Thymus (tissue), 11 donors: ENCODE measurements around the gene CCDC57. TPM values are rescaled to one million over a fixed set of nuclear protein-coding genes. Genes with fewer than 3 reads are reported as not detected.

ENCODE experiments used
- DNase-seq, 9 donors: peaks; one replicate each; pipeline ENCODE4 v3.0.0-alpha.2; 2013; ENCODE audit warnings: low spot score in 9 of 9, low read depth in 6 of 9, missing footprints in 1 of 9
- H3K27ac ChIP-seq, 2 donors: one replicate each; pipeline ENCODE4 v1.5.1; 2013; ENCODE audit warnings: control low read depth in 1 of 2, low read depth in 1 of 2, low read length in 1 of 2, mild to moderate bottlenecking in 1 of 2, moderate library complexity in 1 of 2
- H3K27me3 ChIP-seq, 2 donors: one replicate each; pipeline ENCODE4 v1.5.1; 2013; ENCODE audit warnings: low read length in 1 of 2; ENCODE audit not compliant: control insufficient read depth in 2 of 2, insufficient read depth in 1 of 2
- H3K36me3 ChIP-seq, 2 donors: one replicate each; pipeline ENCODE4 v1.5.1; 2013; ENCODE audit warnings: low read length in 1 of 2, mild to moderate bottlenecking in 1 of 2, moderate library complexity in 1 of 2; ENCODE audit not compliant: control insufficient read depth in 2 of 2, insufficient read depth in 2 of 2
- H3K4me1 ChIP-seq, 2 donors: one replicate each; pipeline ENCODE4 v1.5.1; 2013; ENCODE audit warnings: low read length in 2 of 2; ENCODE audit not compliant: control insufficient read depth in 2 of 2, insufficient read depth in 2 of 2
- H3K4me3 ChIP-seq, 2 donors: one replicate each; pipeline ENCODE4 v1.5.1; 2013; ENCODE audit warnings: low read length in 2 of 2, control low read depth in 1 of 2, mild to moderate bottlenecking in 1 of 2
- H3K9me3 ChIP-seq, 2 donors: one replicate each; pipeline ENCODE4 v1.5.1; 2013; ENCODE audit warnings: low read length in 1 of 2, mild to moderate bottlenecking in 1 of 2; ENCODE audit not compliant: control insufficient read depth in 2 of 2, insufficient read depth in 1 of 2
- WGBS: extraction: QIAGEN DNeasy Blood & Tissue Kit; methylation state at CpG from one replicate; pipeline ENCODE4 v1.1.7; 2013; 5-methylcytosine and 5-hydroxymethylcytosine counted together
- polyA plus RNA-seq: library from polyadenylated mRNA; stranded (reverse); fragments of 200-250 nt; gene quantifications from one replicate; pipeline ENCODE4 v1.2.3, GENCODE V29; 2013
- total RNA-seq: library from RNA; stranded (reverse); fragments of 120-200 nt; gene quantifications from one replicate; pipeline ENCODE4 v1.2.4, GENCODE V29; 2013
- donor health status: healthy.

CCDC57 gene
- total and polyA plus RNA-seq, 2 donors: 39.3 to 122 TPM

GRCh38 chr17:82063424-82064415 is 148.9 kb downstream of the CCDC57 start:
- WGBS: 91% methylated on average over 20 of the region's 20 CpGs
- H3K36me3 ChIP-seq: peaks cover 46 to 53% of the 10 kb centered on the region in 2 donors
- peaks cover 17% of the 10 kb centered on the region in 2 donors for H3K4me1 ChIP-seq
- no peaks in the 10 kb centered on the region for H3K27me3 ChIP-seq
- no peak for DNase-seq
- H3K27ac ChIP-seq: no peak overlapping the region
- no peak overlapping the region for H3K4me3 ChIP-seq
- peaks cover 0 to 4% of the 10 kb centered on the region in 2 donors for H3K9me3 ChIP-seq

GRCh38 chr17:82062984-82063368 is 149.7 kb downstream of the CCDC57 start:
- H3K4me3 ChIP-seq: no peak overlapping the region
- H3K36me3 ChIP-seq: peaks cover 53 to 61% of the 10 kb centered on the region in 2 donors
- H3K27ac ChIP-seq: no peak overlapping the region
- peaks cover 17% of the 10 kb centered on the region in 2 donors for H3K4me1 ChIP-seq
- peaks cover 0 to 4% of the 10 kb centered on the region in 2 donors for H3K9me3 ChIP-seq
- DNase-seq: no peak
- WGBS: 99% methylated on average over 9 of the region's 9 CpGs
- H3K27me3 ChIP-seq: no peaks in the 10 kb centered on the region

- no peak overlapping the region for H3K27ac ChIP-seq
- H3K4me1 ChIP-seq: peaks cover 17% of the 10 kb centered on the region in 2 donors
- peaks cover 60 to 67% of the 10 kb centered on the region in 2 donors for H3K36me3 ChIP-seq
- no peak overlapping the region for H3K4me3 ChIP-seq
- WGBS: 96% methylated on average over 24 of the region's 24 CpGs
- H3K27me3 ChIP-seq: no peaks in the 10 kb centered on the region
- DNase-seq: no peak
- H3K9me3 ChIP-seq: peaks cover 0 to 4% of the 10 kb centered on the region in 2 donors
These were observed 150.3 kb downstream of the CCDC57 start for GRCh38 chr17:82062076-82062983.

GRCh38 chr17:82061047-82061925 is 151.4 kb downstream of the CCDC57 start:
- Histone ChIP-seq H3K27ac (no peak overlapping the region), H3K27me3 (no peaks in the 10 kb centered on the region), H3K9me3 (peaks cover 0 to 4% of the 10 kb centered on the region in 2 donors), H3K4me3 (no peak overlapping the region), H3K36me3 (peaks cover 70 to 76% of the 10 kb centered on the region in 2 donors), H3K4me1 (peaks cover 14% of the 10 kb centered on the region in 2 donors)
- DNase-seq: no peak
- 98% methylated on average over 34 of the region's 34 CpGs for WGBS

GRCh38 chr17:82060614-82061013 is 152.0 kb downstream of the CCDC57 start:
- no peak for DNase-seq
- Histone ChIP-seq H3K36me3 (peaks cover 77 to 83% of the 10 kb centered on the region in 2 donors), H3K4me1 (peaks cover 9% of the 10 kb centered on the region in 2 donors), H3K4me3 (no peak overlapping the region), H3K9me3 (no peaks in the 10 kb centered on the region), H3K27ac (no peak overlapping the region), H3K27me3 (no peaks in the 10 kb centered on the region)
- WGBS: 92% methylated on average over 14 of the region's 14 CpGs

- Histone ChIP-seq H3K27ac (no peak overlapping the region), H3K36me3 (peaks cover 83 to 89% of the 10 kb centered on the region in 2 donors), H3K9me3 (no peaks in the 10 kb centered on the region), H3K27me3 (no peaks in the 10 kb centered on the region), H3K4me3 (no peak overlapping the region), H3K4me1 (peaks cover 7 to 9% of the 10 kb centered on the region in 2 donors)
- WGBS: 97% methylated on average over 16 of the region's 16 CpGs
- no peak for DNase-seq
These were observed 152.7 kb downstream of the CCDC57 start for GRCh38 chr17:82060001-82060380.

GRCh38 chr17:82059272-82060000 is 153.2 kb downstream of the CCDC57 start:
- Histone ChIP-seq H3K4me1 (peaks cover 2 to 3% of the 10 kb centered on the region in 2 donors), H3K36me3 (peaks cover 88 to 95% of the 10 kb centered on the region in 2 donors), H3K9me3 (no peaks in the 10 kb centered on the region), H3K27ac (no peak overlapping the region), H3K27me3 (no peaks in the 10 kb centered on the region), H3K4me3 (no peak overlapping the region)
- 96% methylated on average over 19 of the region's 19 CpGs for WGBS
- no peak for DNase-seq

GRCh38 chr17:82058855-82059249 is 153.8 kb downstream of the CCDC57 start:
- no peak for DNase-seq

More at GRCh38 chr17:82058855-82059249, 153.8 kb downstream of the CCDC57 start:
- no peaks in the 10 kb centered on the region for H3K4me1 ChIP-seq
- H3K9me3 ChIP-seq: no peaks in the 10 kb centered on the region
- no peaks in the 10 kb centered on the region for H3K27me3 ChIP-seq
- peaks cover 94% of the 10 kb centered on the region in 2 donors for H3K36me3 ChIP-seq
- no peak overlapping the region for H3K27ac ChIP-seq
- WGBS: 98% methylated on average over 10 of the region's 10 CpGs
- H3K4me3 ChIP-seq: no peak overlapping the region
